ENCODE measurements around the gene MSI2.

Gene MSI2

DNA sequence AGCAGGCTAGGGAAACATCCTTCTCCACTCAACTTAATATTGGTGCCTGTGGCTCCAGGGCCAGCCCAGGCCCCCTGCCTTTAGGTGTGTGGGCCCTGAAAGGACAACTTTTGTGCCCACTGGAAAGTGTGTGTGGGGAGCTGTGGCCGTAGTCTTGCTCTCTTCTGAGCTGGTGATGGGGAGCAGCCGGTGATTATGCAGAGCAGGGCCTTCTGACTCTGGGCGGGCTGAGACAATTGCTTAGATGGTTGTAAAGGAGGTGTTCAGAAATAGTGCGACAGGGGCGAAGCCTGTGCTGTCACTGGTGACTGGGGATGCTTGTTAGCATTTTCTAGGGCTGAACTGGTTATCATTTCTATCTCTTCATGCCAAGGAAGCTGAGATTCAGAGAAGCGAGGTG lies 62.6 kb downstream of the MSI2 start:
- no peak for DNase-seq

DNA sequence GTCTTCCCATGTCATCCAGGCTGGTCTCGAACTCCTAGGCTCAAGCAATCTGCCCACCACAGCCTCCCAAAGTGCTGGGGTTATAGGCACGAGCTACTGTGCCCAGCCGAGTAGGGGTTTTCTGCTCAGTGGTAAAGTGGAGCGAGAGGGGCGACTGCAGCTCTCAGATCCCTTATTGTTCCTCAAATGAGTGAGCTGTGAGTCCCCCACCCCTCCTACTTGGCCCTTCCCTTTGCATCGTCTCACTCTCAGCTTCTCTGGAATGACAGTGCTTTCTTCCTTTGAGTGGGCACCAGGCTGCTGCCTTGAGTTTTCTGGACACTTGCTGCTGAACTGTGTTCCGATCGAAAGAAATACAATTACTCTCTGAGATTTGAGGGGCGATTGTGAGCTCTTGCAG lies 63.5 kb downstream of the MSI2 start:
- DNase-seq, result no peak

DNA sequence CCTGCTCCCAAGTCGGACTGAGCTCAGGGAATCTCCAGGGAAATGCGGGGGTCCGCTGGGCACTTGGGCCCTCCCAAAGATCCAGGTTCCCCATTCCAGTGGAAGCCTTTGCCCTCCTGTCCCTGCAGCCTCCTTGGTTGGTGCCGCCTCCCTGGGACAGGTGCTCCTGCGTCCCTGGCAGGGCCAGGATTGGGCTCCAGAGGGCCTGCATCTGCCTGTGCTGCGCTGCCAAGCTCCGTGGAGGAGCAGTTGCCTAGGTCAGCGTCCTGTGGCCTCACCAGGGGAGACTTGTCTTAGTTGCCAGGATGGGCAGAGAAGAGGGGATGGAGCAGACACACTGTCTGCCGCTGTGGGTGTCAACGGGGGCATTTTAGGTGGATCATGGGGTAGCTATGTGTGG lies 67.1 kb downstream of the MSI2 start:
- DNase-seq, result no peak

DNA sequence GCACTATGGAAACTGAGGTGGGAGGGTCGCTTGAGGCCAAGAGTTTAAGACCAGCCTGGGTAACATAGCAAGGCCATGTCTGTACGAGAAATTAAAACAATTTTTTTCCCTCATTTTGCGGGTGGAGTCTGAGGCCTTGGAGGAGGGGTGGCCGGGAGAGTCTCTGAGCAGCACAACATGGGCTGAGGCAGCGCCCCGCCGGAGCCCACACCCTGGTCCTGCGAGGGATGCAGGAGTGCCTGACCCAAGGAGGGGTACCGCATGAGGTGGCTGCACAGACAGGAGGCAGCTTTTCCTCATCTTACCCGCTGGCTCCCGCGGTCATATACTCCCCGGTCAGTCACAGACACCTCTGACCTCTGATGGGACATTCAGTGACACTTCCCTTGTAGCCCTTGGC lies 67.7 kb downstream of the MSI2 start:
- no peak for DNase-seq

DNA sequence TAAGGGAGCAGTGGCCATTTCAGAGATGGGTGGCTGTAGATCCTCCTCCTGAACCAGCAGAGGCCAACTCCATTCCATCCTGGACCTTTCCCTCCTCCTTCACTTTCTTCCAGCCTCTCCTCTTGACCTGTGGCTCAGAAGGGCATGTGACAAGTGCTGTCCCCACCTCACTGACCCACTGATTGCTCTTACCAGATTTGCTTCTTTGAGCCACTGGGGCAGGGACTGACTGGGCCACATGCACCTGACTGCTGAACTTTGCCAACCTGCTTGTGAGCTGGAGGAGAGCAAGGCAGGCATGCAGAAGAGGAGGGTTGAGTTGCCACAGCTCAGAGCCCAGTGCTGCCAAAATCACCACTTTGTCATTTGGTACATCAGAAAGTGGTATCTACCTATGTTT lies 68.3 kb downstream of the MSI2 start:
- DNase-seq, result no peak

DNA sequence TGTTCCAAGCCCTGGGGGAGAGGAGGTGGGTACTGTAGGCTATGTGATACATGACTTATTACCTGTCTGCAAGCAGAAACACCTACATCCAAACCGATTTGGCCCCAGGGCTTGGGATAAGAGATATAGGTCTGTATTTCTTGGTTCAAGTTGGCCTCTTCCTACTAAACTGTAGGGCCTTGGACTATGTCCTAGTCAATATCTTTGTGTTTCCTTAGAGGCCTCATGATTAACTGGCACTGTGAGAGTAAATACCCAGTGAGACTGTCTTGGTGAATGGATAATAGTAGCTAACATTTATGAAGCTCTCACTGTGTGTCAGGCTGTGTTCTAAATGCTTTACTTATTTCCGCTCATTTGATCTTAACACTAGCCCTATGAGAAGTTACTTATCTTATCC lies 70.0 kb downstream of the MSI2 start:
- DNase-seq, result no peak

DNA sequence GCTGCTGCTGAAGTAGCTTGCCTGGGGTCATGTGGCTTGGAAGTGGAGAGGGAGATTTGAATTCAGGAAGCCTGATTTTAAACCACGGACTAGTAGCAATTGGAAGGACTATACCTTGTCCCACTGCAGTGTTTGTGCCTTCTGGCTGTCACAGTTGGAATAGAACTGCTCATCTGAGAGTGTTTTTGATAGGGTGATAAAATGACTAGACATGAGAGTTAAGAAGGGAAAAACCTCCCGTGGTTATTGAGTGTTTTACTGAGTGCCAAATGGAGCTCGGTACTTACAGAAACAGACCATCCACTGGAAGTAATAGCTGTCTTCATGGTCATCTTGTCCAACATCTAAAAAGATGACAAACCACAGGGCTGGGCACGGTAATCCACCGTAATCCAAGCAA lies 70.4 kb downstream of the MSI2 start:
- DNase-seq, result no peak

DNA sequence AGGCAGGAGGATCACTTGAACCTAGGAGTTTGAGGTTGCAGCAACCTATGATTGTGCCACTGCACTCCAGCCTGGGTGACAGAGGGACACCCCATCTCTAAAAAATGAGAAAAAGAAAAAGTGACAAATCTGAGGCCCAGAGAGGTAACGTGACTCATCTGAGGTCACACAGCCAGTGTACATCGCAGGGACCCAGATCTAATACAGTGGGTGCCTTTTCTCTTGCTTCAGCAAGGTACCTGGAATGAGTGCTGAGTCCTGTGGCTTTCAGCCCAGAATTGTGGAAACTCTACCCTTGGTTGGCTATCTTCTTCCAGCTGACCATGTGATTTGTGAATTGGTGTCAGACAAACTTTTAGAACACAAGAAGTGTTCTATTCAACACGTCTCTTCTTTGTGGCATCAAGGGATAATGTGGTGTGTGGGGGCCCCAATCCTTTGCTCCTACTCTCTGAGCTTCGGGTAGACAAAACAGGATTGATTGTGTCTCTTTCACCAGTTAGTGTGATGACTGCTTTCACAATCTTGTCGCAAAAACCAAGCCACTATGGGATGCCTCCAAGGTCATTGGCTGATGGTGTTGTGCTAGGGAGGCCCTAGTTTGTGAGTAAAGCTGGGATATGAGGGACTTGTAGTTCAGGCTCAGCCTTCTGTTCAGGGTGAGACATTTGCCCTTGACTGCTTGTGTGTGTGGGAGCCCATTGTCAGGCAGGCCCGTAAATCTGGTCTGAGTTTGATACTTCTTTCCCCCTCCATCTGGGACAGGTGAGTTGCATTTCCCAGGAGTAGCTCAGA lies 71.0 kb downstream of the MSI2 start:
- no peak for DNase-seq

DNA sequence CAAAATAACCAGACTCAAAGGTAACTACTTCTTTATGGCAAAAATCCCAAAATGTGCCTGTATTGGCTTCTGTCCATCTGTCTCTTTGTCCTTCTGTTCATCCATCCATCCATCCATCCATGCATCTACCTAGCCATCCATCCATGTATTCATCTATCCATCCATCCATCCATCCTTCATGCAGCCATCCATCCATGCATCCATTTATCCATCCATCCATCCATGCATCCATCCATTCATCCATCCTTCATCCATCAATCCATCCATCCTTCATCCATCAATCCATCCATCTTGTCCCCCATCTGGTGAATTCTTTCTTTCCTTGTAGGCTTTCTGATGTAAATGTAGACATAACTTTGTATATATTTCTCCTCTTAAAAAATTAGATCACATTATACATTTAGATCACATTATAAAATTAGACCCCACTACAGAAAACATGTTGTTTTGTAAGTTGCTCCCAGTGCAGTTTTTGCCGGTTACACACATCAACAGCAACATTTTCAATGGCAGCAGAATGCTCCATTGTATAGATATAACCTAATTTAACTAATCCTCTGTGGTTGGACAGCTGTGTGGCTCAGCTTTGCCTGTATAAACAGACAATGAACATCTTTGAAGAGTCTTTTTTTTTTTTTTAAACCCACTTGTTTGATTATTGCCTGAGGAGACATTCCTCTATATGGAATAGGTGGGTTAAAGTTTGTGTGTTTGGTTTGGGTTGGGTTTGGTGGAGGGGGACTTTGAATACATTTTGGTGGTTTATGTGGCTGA lies 72.0 kb downstream of the MSI2 start:
- no peak for DNase-seq

DNA sequence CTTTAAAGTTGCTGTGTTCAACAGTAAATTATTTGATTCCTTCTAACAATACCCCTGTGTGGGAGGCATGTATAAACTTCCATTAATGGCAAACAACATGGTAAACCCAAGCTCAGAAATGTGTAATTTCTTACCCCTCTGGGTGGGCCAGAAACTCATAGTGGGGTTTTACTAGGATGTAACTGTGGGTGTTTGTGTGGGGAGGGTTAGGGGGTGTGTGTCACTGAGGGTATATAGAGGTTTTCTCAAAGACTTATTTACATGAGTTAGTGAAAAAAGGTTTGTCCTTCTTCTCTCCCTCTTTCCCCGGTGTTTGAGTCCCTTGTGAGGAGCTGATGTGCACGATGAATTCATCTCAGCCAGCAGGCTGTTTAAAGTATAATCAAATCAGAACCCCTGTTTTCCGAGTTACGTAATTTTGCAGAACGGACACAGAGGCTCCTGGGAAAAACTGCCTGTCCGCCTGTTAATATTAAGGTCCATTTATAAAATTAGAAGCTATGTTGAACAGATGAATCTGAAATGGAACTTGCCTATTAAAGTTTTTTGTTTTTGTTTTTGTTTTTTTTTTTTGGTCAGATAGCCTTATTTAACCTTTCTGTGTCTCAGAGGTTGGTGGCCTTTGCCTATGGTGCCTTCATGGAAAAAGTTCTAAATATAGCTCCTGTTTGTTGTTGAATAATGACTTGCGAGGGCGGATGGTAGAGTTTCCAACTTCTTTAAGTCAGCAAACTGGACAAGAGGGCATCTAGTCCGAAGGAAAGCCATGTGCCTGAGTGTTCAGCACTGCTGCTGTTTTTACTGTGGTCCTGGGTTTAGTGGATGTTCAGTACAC lies 73.3 kb downstream of the MSI2 start:
- DNase-seq, result no peak

DNA sequence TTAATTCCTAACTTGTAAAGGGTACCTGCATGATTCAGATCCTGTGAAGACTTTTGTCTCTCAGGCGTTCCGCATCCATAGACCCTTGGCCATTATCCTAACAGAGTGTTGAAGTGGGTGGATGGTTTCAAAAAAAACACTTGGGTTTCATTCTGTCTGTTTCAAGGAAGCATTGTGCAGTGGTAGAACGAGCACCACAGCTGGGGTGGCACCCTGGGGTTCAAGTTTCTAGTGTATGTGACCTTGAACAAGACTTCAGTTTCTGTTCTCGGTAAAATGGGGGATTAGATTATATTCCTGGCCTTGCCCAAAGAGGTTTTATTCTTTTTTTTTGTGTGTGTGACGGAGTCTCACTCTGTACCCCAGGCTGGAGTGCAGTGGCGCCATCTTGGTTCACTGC lies 74.3 kb downstream of the MSI2 start:
- no peak for DNase-seq

DNA sequence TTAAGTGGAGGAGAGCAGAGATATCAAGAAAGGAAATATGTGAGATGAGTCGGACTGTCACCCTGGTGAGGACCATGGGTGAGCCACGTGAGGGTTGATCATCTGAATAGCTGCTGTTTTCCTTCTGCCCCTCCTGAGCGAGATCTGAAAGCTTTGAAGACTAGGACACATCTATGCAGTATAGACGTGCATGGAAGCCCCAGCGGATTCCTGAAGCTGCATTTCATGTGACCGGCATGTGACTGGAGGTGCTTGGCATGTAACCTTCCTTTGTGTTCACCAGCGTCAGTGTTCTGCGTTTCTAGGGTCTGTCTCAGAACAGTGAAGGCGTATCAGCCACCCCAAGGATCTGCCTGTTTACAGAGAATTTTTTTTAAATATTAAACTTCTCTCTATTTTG lies 75.1 kb downstream of the MSI2 start:
- no peak for DNase-seq

DNA sequence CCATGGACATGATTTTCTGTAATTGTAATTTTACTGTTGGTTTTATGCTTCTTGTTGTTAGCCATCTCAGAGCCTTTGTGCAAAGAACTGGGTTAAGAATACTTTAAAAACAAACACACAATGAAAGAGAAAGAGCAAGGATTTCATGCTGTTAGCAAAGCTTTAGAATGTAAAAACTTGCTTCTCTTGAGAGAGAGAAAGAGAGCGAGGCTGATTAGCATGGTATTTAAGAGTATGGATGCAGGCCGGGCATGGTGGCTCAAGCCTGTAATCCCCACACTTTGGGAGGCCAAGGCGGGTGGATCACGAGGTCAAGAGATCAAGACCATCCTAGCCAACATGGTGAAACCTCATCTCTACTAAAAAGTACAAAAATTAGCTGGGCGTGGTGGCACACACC lies 76.2 kb downstream of the MSI2 start:
- no peak for DNase-seq

DNA sequence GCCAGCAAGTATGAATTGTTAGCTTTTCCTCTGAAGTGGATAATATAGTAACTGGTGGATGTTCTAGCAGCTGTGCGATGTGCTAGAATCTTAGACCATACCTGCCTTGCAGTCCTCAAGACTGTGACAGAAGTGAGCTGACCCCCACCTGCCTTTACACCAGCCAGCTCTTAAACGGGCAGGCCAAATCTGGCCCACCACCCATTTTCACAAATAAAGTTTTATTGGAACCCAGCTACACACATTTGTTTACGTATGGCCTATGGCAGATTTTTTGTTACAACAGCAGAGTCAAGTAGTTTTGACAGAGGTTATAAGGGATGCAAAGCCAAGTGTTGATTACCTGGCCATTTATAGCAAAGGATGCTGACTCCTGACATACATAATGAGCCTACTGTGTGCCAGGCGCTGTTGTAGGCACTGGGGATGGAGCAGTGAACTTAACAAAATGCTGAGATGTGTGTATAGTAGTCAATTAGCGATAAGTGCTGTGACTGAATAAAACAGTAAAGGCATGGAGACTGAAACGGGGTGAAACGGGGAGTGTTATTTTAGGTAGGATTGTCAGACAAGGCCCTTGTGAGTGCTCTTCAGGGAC lies 79.0 kb downstream of the MSI2 start:
- DNase-seq, result no peak

DNA sequence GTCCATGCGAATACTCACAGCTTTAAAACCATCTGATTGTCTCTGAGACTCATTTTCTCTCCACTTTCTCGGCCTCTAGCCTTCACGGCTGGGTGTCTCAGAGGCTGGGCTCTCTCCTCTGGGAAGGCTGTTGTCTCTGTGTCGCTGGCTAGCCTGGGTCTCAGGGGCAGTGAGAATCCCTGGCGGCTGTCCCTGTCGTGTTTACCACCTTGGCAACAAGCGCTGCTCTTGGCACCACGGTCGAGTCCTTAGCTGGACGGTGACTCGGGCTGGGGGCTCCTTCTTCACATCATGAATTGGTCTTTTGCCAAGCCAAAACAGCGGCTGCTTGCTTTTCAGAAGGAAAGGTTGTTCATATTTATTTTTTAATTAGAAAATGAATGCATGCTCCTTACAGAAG lies 81.1 kb downstream of the MSI2 start:
- no peak for DNase-seq

DNA sequence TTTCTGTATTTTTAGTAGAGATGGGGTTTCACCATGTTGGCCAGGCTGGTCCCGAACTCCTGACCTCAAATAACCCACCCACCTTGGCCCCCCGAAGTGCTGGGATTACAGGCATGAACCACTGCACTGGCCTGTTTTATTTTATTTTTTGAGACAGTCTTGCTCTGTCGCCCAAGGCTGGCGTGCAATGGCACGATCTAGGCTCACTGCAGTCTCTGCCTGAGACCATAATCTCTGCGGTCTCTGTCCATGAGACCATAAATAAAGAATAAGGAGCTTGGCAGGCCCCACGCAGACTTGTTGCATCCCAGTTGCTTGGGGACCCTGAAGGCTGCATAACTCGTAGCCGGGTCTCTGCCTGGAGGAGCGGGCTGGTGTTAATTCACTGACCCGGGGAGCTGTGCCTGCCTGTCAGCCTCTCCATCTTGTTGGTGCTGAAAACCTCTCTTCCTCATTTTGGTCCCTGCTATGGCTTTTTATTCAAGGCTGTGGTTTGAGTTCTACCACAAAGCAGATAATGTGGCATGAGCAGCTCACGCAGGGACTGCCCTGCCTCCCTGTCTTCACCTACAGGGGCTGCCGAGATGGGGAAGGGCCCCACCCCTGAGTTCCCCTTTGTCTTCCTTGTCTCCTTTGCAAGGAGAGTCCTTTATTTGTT lies 82.1 kb downstream of the MSI2 start:
- no peak for DNase-seq

DNA sequence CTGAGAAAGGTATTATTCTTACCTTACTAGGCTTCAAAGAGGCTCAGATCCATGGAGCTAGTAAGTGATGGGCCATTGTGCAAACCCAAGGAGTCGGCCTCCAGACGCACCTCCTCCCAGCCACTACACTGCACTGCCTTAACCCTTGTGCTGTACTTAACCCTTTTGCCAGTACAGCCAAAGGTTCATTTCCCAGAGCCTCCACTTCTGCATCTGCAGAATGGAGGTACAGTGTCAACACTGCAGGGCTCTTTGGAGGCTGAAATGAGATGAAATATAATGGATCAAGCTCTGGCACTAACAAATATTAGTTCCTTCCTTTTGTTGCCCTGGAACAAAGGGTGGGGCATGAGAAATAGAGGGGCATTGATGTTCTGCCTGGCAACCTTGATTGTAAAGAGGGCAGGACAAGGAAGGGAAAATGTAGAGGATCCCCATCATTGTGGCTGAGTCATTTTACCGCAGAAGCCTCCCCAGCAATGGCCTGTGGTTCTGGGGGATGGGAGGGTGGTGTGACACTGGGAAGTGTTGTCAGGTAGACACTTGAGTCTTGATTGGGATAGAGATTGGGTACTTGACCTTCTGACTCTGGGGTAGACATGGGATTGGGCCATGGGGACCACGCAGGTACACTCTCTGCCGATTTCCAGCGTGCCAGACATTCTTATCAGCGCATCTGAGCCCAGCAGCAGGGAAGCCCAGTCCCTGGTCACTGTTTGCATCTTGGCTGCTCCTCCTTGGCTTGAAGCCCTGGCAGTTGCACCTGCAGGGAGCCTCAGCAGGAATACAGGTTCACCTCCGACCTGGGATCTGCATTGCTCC lies 84.0 kb downstream of the MSI2 start:
- no peak for DNase-seq

DNA sequence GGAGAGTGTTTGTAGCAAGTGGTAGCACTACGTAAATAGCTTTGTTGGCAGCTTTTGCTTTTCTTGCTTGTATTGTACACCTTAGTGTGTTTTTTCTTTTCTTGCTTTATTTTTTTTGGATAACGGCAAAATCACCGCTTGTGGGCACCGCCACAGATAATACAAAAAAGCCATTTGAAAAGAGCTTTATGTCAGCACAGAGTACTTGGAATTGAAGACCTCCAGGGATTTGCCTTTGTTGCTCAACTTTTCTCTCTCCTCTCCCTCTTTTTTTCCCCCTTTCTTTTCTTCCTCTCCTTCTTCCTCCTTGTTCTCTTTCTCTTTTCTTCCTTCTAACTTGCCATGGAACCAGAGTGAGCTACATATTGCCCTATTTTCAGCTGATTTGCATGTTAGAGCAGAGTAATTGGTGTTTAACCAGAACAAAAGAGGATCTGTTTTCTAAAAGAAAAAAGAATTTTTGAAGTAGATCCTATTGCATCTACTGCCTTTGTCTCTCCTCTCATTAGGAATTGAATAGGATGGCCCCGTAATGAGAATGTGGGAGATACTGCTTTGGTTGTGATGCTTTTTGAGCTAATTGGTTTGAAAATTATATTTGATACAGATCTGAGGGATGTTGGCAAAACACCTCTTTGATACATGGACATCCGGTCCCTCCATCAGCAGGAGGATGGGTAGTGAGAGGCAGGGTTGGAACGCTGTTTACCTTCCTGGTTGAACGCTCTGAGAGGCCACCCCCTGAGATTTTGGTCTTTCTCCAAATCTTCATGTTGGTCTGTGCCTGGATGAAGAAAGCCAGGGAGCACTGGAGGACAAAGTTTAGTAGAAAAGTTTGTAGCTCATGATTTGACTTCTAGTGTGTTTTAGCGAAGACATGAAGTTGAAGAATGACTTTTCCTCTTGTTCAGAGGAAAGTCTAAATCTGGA lies 85.6 kb downstream of the MSI2 start:
- DNase-seq, result no peak

DNA sequence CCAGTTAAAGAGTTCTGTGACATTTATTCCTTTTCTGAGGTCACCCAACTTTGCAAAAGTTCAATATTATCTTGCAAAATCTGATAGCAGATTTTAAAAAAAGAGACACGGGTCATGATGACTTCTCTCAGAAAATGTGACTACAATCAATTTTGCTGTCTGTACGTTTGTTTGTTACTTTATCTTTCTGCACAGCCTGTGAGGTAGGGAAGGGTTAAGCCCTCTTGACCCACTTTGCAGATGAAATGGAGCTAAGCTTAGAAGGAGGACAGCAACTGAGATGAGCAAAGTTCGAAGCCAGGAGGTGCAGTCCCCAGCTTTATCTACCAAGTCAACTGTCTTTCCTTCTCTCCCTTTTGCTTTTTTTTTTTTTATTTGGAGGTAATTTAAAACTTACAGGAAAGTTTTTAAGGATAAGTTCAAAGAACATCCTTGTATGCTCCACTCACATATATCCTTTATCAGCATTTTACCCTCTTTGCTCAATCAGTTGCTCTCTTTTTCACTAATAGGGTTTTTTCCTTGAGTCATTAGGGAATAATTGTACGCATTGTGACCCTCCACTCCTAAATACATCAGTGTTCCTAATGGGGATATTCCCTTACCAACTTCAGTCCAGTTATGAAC lies 86.8 kb downstream of the MSI2 start:
- no peak for DNase-seq

DNA sequence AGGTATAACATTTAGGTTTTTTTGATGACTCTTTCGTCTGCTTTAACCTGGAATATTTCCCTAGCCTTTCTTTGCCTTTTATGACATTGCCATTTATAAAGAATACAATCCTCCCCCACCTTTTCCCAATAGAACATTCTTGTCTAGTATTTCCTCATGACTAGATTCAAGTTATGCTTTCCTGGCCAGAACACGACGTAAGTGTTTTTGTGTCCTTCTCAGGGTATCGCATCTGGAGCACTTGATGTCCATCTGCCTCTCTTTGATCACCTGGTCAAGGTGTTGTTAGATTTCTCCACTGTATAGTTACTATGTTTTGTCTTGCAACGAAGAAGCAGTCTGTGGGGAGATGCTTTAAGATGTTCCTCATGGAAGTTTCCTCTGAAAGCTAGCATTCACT lies 87.4 kb downstream of the MSI2 start:
- no peak for DNase-seq

Data from fibroblast of skin of scalp (primary cell).